Esophagus muscularis mucosa (tissue), 4 donors: ENCODE results near the gene APOBR. TPM values are rescaled to one million over a fixed set of nuclear protein-coding genes. Genes with fewer than 3 reads are reported as not detected.

Source experiments
- DNase-seq: peaks from one replicate; pipeline ENCODE4 v3.0.0-alpha.2; 2017; ENCODE audit errors: extremely low spot score
- H3K27ac ChIP-seq, 4 donors: fragments of 200-600 bp; sonication (generic); replicated peaks in 1 of 4; 1 replicate in 3 of 4; 2 replicates in 1 of 4; pipeline ENCODE4 v1.5.1; 2016 to 2019; ENCODE audit warnings: mild to moderate bottlenecking in 1 of 4
- H3K27me3 ChIP-seq, 4 donors: fragments of 200-600 bp; sonication (generic); one replicate each; pipeline versions ENCODE4 v1.5.1 to v1.6.0; 2016 to 2019
- H3K36me3 ChIP-seq, 4 donors: fragments of 200-600 bp; sonication (generic); one replicate each; pipeline ENCODE4 v1.5.1; 2016 to 2019
- H3K4me1 ChIP-seq, 4 donors: fragments of 200-600 bp; sonication (generic); one replicate each; pipeline ENCODE4 v1.5.1; 2016 to 2019
- H3K4me3 ChIP-seq, 4 donors: fragments of 200-600 bp; sonication (generic); 1 replicate in 2 of 4; 2 replicates in 2 of 4; pipeline ENCODE4 v1.5.1; 2016 to 2019; ENCODE audit warnings: mild to moderate bottlenecking in 4 of 4, moderate library complexity in 1 of 4
- H3K9me3 ChIP-seq, 4 donors: fragments of 200-600 bp; sonication (generic); 1 replicate in 3 of 4; 2 replicates in 1 of 4; pipeline ENCODE4 v1.5.1; 2016 to 2019
- CTCF ChIP-seq, 3 experiments: fragments of 200-600 bp in 2 of 3; fragments of 450-650 bp in 1 of 3; sonication (generic) in 2 of 3; IDR thresholded peaks; one replicate each; pipeline ENCODE4 v1.5.1; 2017 to 2019; ENCODE audit warnings: antibody characterized with exemption in 3 of 3, mild to moderate bottlenecking in 2 of 3, moderate library complexity in 1 of 3
- EP300 ChIP-seq: sonication (generic); formaldehyde crosslinking; IDR thresholded peaks from one replicate; pipeline ENCODE4 v1.6.1; 2017; ENCODE audit warnings: antibody characterized with exemption
- POLR2A ChIP-seq: fragments of 450-650 bp; IDR thresholded peaks from one replicate; pipeline ENCODE4 v1.6.1; 2017; ENCODE audit warnings: antibody characterized with exemption, moderate library complexity, mild to moderate bottlenecking, low read depth
- POLR2AphosphoS5 ChIP-seq, 2 donors: sonication (generic); formaldehyde crosslinking; IDR thresholded peaks; one replicate each; pipeline ENCODE4 v1.6.1; 2017; ENCODE audit warnings: antibody characterized with exemption in 2 of 2
- whole genome bisulfite sequencing: methylation state at CpG from one replicate; pipeline ENCODE4 v1.1.5; 2018; 5-methylcytosine and 5-hydroxymethylcytosine counted together
- intact Hi-C: fragments of 100-400 bp; cut with DNase I; formaldehyde crosslinking; loops from one replicate; pipeline ENCODE4 v1.15.1; 2023
- total RNA-seq, 4 donors: library from RNA; depleted of rRNA; stranded (reverse); fragments of >200 nt; gene quantifications; one replicate each; pipeline versions ENCODE4 v1.1.0 to v1.2.1, GENCODE V29; 2016

APOBR gene
- total RNA-seq, 4 donors from 2014 or later, result 0.83 to 3.5 (median 1.6) TPM

GRCh38 chr16:28528463-28528867 lies 34.0 kb downstream of the APOBR start:
- H3K27me3 ChIP-seq, result no peaks in the 10 kb centered on the region
- intact Hi-C loops, result no loop called here
- WGBS, result 93% methylated on average over 5 of the region's 5 CpGs
- H3K4me3 ChIP-seq, result no peak overlapping the region
- DNase-seq, result no peak
- no peaks in the 10 kb centered on the region for H3K9me3 ChIP-seq
- H3K36me3 ChIP-seq, result no peaks in the 10 kb centered on the region
- peaks cover 13 to 36% (median 29%) of the 10 kb centered on the region in 4 donors for H3K4me1 ChIP-seq
- TF ChIP-seq POLR2AphosphoS5 (IDR thresholded peaks at IDR 0.05) (no peak), CTCF (IDR thresholded peaks at IDR 0.05) (no peak), POLR2A (no peak), EP300 (no peak)
- no peak overlapping the region for H3K27ac ChIP-seq

GRCh38 chr16:28529124-28529523 lies 34.7 kb downstream of the APOBR start:
- no peak for DNase-seq
- TF ChIP-seq EP300, result no peak
- no peak for TF ChIP-seq POLR2AphosphoS5 (IDR thresholded peaks at IDR 0.05)
- TF ChIP-seq CTCF (IDR thresholded peaks at IDR 0.05), result no peak
- no peak for TF ChIP-seq POLR2A
- Histone ChIP-seq H3K4me3 (no peak overlapping the region), H3K36me3 (peaks cover 0 to 3% (median 0%) of the 10 kb centered on the region in 4 donors), H3K9me3 (no peaks in the 10 kb centered on the region), H3K4me1 (peaks cover 13 to 36% (median 25%) of the 10 kb centered on the region in 4 donors), H3K27ac (no peak overlapping the region), H3K27me3 (no peaks in the 10 kb centered on the region)
- intact Hi-C loops, result no loop called here

- Histone ChIP-seq H3K36me3 (peaks cover 0 to 24% (median 15%) of the 10 kb centered on the region in 4 donors), H3K9me3 (peaks cover 0 to 4% (median 0%) of the 10 kb centered on the region in 4 donors), H3K4me1 (peaks cover 16 to 58% (median 36%) of the 10 kb centered on the region in 4 donors), H3K27me3 (no peaks in the 10 kb centered on the region), H3K27ac (peak overlapping the region; percentile 59 to 95 (median 92)), H3K4me3 (no peak overlapping the region)
- peak; percentile 71 to 79 for TF ChIP-seq POLR2AphosphoS5 (IDR thresholded peaks at IDR 0.05)
- no peak for TF ChIP-seq CTCF (IDR thresholded peaks at IDR 0.05)
- no peak for DNase-seq
- 57% methylated on average over 9 of the region's 9 CpGs for WGBS
- intact Hi-C loops, result no loop called here
Measured at GRCh38 chr16:28531777-28532744, 37.6 kb downstream of the APOBR start.

DNA sequence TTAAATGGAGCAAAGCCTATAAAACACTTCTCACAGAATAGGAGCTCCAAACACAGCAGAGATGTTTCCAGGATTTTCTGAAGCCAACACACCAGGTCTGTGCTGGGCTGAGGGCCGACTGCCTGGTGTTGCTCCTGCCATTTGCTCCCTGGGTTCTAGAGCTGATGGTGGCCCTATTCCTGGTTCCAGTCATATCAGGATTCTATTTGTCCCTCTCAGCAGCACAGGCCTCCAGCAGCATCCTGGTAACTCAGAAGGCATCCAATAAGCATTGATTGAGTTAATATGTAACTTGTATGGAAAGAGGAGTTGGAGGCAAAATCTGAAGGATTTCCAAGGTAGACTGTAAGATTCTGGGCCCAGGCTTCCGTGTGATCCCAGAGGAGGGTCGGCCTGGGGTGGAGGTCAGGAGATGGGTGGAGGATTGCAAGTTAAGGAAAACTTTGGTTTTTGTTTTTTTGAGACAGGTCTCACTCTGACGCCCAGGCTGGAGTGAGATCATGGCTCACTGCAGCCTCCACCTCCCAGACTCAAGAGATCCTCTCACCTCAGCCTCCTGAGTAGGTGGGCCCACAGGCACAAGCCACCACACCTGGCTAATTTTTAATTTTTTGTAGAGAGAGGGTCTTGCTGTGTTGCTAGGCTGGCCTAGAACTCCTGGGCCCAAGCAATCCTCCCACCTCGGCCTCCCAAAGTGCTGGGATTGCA lies 38.7 kb downstream of the APOBR start:
- no peak for TF ChIP-seq EP300
- no peak for TF ChIP-seq POLR2A
- TF ChIP-seq POLR2AphosphoS5 (IDR thresholded peaks at IDR 0.05), result no peak
- no peak for TF ChIP-seq CTCF (IDR thresholded peaks at IDR 0.05)
- DNase-seq, result no peak
- 86% methylated on average over 4 of the region's 5 CpGs for WGBS
- intact Hi-C loops, result no loop called here
- H3K4me1 ChIP-seq, result peaks cover 20 to 68% (median 46%) of the 10 kb centered on the region in 4 donors
- H3K9me3 ChIP-seq, result peaks cover 0 to 4% (median 0%) of the 10 kb centered on the region in 4 donors
- H3K36me3 ChIP-seq, result peaks cover 0 to 28% (median 15%) of the 10 kb centered on the region in 4 donors
- no peaks in the 10 kb centered on the region for H3K27me3 ChIP-seq
- no peak overlapping the region for H3K4me3 ChIP-seq
- peak overlapping the region; percentile 59 to 95 (median 92) for H3K27ac ChIP-seq
